HTR-8/SVneo (cell line): Measurements from ENCODE around the gene RECK.

Experiments used
- DNase-seq: peaks from one replicate; pipeline ENCODE4 v3.0.0; 2011; ENCODE audit warnings: low spot score, mixed read lengths; ENCODE audit not compliant: insufficient read length
- FAIRE-seq: peaks from 2 replicates; lab custom pipeline; 2011; peaks lifted over from hg19 to GRCh38; lab: Jason Lieb, UNC

RECK gene

GRCh38 chr9:36135741-36136271 is 99.1 kb downstream of the RECK start:
- FAIRE-seq: peak; percentile 84
- DNase-seq: no peak

GRCh38 chr9:36136272-36136893 is 99.7 kb downstream of the RECK start, which contains the start of gene GLIPR2:
Gene GLIPR2 (plus strand): TSS chr9:36136733. CDS start chr9:36136779, 46 bp downstream.
- DNase-seq (peak; percentile 79), FAIRE-seq (no peak)

- FAIRE-seq (no peak), DNase-seq (peak; percentile 20)
Measured at GRCh38 chr9:36136894-36137391, 100.2 kb downstream of the RECK start.

- FAIRE-seq (peak; percentile 44), DNase-seq (no peak)
Measured at GRCh38 chr9:36137392-36138004, 100.8 kb downstream of the RECK start.

GRCh38 chr9:36138496-36138895 is 101.8 kb downstream of the RECK start:
- no peak for DNase-seq
- no peak for FAIRE-seq

- no peak for DNase-seq
- FAIRE-seq: no peak
Measured at GRCh38 chr9:36138901-36139300, 102.2 kb downstream of the RECK start.

- FAIRE-seq: no peak
Measured at GRCh38 chr9:36140086-36141084, 103.7 kb downstream of the RECK start.

GRCh38 chr9:36141288-36141687 is 104.6 kb downstream of the RECK start:
- FAIRE-seq: no peak
- DNase-seq: no peak

More at GRCh38 chr9:36140086-36141084, 103.7 kb downstream of the RECK start:
- no peak for DNase-seq

- DNase-seq: no peak
- FAIRE-seq: no peak
Measured at GRCh38 chr9:36141761-36142160, 105.0 kb downstream of the RECK start.

- DNase-seq: no peak
Measured at GRCh38 chr9:36142510-36143244, 106.0 kb downstream of the RECK start.

GRCh38 chr9:36143245-36143641 is 106.5 kb downstream of the RECK start:
- FAIRE-seq (no peak), DNase-seq (no peak)

More at GRCh38 chr9:36142510-36143244, 106.0 kb downstream of the RECK start:
- FAIRE-seq: no peak

GRCh38 chr9:36144309-36145232 is 107.9 kb downstream of the RECK start:
- DNase-seq (no peak), FAIRE-seq (no peak)

- DNase-seq (no peak), FAIRE-seq (no peak)
Measured at GRCh38 chr9:36145970-36146369, 109.3 kb downstream of the RECK start.

- FAIRE-seq (no peak), DNase-seq (no peak)
Measured at GRCh38 chr9:36146651-36147050, 109.9 kb downstream of the RECK start.

GRCh38 chr9:36147441-36148175 is 110.9 kb downstream of the RECK start:
- FAIRE-seq (no peak), DNase-seq (no peak)

- peak; percentile 97 for DNase-seq
- FAIRE-seq: peak; percentile 48
Measured at GRCh38 chr9:36148311-36149051, 111.8 kb downstream of the RECK start.

GRCh38 chr9:36149197-36149596 is 112.5 kb downstream of the RECK start:
- DNase-seq: no peak

More at GRCh38 chr9:36149197-36149596, 112.5 kb downstream of the RECK start:
- no peak for FAIRE-seq
